Cardiac muscle cell (in vitro differentiated cells and primary cell): ENCODE data around the gene LCT. TPM values are rescaled to one million over a fixed set of nuclear protein-coding genes. Genes with fewer than 3 reads are reported as not detected.
A peak's percentile ranks its signal among the peaks of the same experiment; 100 is the strongest.

Experiments used
- DNase-seq, 2 donors: peaks; one replicate each; pipeline versions ENCODE4 v3.0.0 to v3.0.0-alpha.2; 2010 to 2017; ENCODE audit warnings: low read depth in 1 of 2, low spot score in 1 of 2
- H3K27ac ChIP-seq: fragments of 200-600 bp; sonication (generic); 2 replicates; pipeline ENCODE4 v1.5.1; 2016
- H3K27me3 ChIP-seq: fragments of 200-600 bp; sonication (generic); 2 replicates; pipeline ENCODE4 v1.6.0; 2016; ENCODE audit warnings: control low read depth
- H3K36me3 ChIP-seq: fragments of 200-600 bp; sonication (generic); 2 replicates; pipeline ENCODE4 v1.5.1; 2016; ENCODE audit warnings: control low read depth
- H3K4me1 ChIP-seq: fragments of 200-600 bp; sonication (generic); 2 replicates; pipeline ENCODE4 v1.8.1; 2017; ENCODE audit warnings: low read depth, mild to moderate bottlenecking, mixed run types
- H3K4me3 ChIP-seq: fragments of 200-600 bp; sonication (generic); 2 replicates; pipeline ENCODE4 v1.5.1; 2016; ENCODE audit warnings: mild to moderate bottlenecking
- H3K9me3 ChIP-seq: fragments of 200-600 bp; sonication (generic); 2 replicates; pipeline ENCODE4 v1.5.1; 2017; ENCODE audit warnings: low read depth, mild to moderate bottlenecking, control low read depth
- CTCF ChIP-seq: IDR thresholded peaks from 2 replicates; pipeline ENCODE4 v1.5.1; 2012; ENCODE audit warnings: low read depth, mild to moderate bottlenecking, low read length
- polyA plus RNA-seq: library from polyadenylated mRNA; unstranded; fragments of >200 nt; fragmentation: Nextera tagmentation; extraction: Ambion mirVana; gene quantifications from 2 replicates; pipeline ENCODE4 v1.2.1, GENCODE V29; 2016
- total RNA-seq: library from RNA; depleted of rRNA; stranded (reverse); fragments of >200 nt; gene quantifications from 2 replicates; pipeline ENCODE4 v1.2.3, GENCODE V29; 2016

The LCT gene
- total and polyA plus RNA-seq, 2 experiments from 2014 or later: 0.03 TPM; not detected in 1

DNA sequence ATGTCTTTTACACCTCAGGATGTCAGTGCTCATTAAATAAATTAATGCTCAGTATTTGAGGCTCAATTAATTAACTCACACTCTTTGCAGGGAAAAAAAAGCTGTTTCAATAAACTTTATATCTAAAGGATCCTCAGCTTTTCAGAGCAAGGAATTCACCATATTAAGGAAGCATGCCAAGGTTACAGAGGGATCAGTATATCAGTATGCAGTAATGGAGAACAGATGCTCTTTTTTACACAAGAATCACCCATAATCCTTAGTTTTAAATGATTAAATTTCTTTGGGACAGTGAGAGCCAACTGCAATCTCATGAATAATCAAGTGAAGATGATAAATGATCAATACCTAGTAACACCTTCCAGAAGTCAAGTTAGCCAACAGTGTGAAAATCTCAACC is 14.9 kb upstream of the LCT start:
- TF ChIP-seq CTCF: no peak
- DNase-seq: no peak
- Histone ChIP-seq H3K27ac (no peak overlapping the region), H3K4me3 (no peak overlapping the region), H3K4me1 (no peaks in the 10 kb centered on the region), H3K9me3 (no peaks in the 10 kb centered on the region), H3K27me3 (no peaks in the 10 kb centered on the region), H3K36me3 (peaks cover 17% of the 10 kb centered on the region)

GRCh38 chr2:135850892-135851668 is 14.1 kb upstream of the LCT start:
- no peak for TF ChIP-seq CTCF
- Histone ChIP-seq H3K36me3 (peaks cover 15% of the 10 kb centered on the region), H3K9me3 (no peaks in the 10 kb centered on the region)

GRCh38 chr2:135849087-135849486 is 12.1 kb upstream of the LCT start:
- H3K4me1 ChIP-seq: peaks cover 3% of the 10 kb centered on the region
- H3K36me3 ChIP-seq: peaks cover 17% of the 10 kb centered on the region
- no peaks in the 10 kb centered on the region for H3K9me3 ChIP-seq
- TF ChIP-seq CTCF: no peak
- H3K27ac ChIP-seq: no peak overlapping the region
- no peak overlapping the region for H3K4me3 ChIP-seq
- no peak for DNase-seq
- H3K27me3 ChIP-seq: no peaks in the 10 kb centered on the region

More at GRCh38 chr2:135850892-135851668, 14.1 kb upstream of the LCT start:
- no peak for DNase-seq
- H3K4me3 ChIP-seq: no peak overlapping the region
- no peaks in the 10 kb centered on the region for H3K4me1 ChIP-seq
- no peaks in the 10 kb centered on the region for H3K27me3 ChIP-seq
- H3K27ac ChIP-seq: no peak overlapping the region

DNA sequence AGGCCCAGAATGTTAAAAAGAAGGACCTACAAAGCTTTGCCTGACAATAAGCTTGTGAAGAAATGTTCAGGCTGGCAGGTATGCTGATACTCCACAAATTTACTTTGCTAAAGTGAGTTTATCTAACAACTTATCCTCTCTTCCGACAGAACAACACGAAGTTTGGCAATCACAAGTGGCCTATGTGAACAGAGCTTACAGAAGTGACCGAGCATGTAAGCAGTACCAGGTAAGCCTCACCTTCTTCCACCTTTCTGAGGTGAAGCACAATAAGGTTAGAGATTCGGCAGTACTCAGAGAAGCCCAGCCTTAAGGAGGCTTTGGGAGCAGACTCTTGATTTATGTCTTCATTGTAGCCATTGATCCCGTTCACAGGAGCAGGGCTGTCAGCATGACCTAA is 9.0 kb upstream of the LCT start:
- Histone ChIP-seq H3K9me3 (no peaks in the 10 kb centered on the region), H3K4me3 (no peak overlapping the region), H3K36me3 (peaks cover 12% of the 10 kb centered on the region), H3K27ac (no peak overlapping the region), H3K4me1 (peaks cover 5% of the 10 kb centered on the region), H3K27me3 (no peaks in the 10 kb centered on the region)
- no peak for TF ChIP-seq CTCF
- no peak for DNase-seq

DNA sequence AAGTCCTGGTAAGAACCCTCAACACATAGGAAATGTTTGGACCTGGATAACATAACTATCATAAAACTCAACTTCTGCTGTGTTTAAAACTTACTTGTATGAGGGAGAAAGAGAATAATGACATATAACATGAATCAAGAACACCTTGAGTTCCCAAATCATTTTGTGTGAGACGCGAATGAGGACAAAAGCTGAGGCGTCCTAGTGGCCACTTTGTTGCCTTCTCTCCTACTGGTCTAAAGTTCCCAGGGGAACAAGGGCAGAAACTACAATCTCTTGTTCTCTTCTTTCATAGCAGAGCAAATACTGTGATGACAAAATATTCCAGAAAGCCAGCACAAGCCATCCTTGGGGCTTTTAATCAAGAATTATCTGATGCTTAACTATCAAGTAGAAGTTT is 8.3 kb upstream of the LCT start:
- DNase-seq: no peak
- Histone ChIP-seq H3K36me3 (peaks cover 12% of the 10 kb centered on the region), H3K4me3 (no peak overlapping the region)

More for the DNA sequence above, 8.3 kb upstream of the LCT start:
- peak; percentile 6 for TF ChIP-seq CTCF
- Histone ChIP-seq H3K9me3 (no peaks in the 10 kb centered on the region), H3K4me1 (peaks cover 5% of the 10 kb centered on the region), H3K27me3 (no peaks in the 10 kb centered on the region), H3K27ac (no peak overlapping the region)
